Astrocyte (in vitro differentiated cells and primary cell): ENCODE measurements around the gene CDC37L1. TPM values are rescaled to one million over a fixed set of nuclear protein-coding genes. Genes with fewer than 3 reads are reported as not detected.

Experiments
- DNase-seq: peaks from one replicate; pipeline ENCODE4 v3.0.0-alpha.2; 2010; ENCODE audit warnings: low read depth
- FAIRE-seq: peaks from 2 replicates; lab custom pipeline; 2011; peaks lifted over from hg19 to GRCh38; lab: Jason Lieb, UNC
- H2AFZ ChIP-seq: 2 replicates; pipeline ENCODE4 v1.6.0; 2012; ENCODE audit warnings: low read depth, low read length, inconsistent platforms
- H3K27ac ChIP-seq: 2 replicates; pipeline ENCODE4 v1.5.1; 2011; ENCODE audit warnings: low read depth, low read length, inconsistent platforms
- H3K27me3 ChIP-seq: 2 replicates; pipeline ENCODE4 v1.6.0; 2011; ENCODE audit warnings: low read length, inconsistent platforms; ENCODE audit not compliant: insufficient read depth
- H3K36me3 ChIP-seq: 2 replicates; pipeline ENCODE4 v1.5.1; 2011; ENCODE audit warnings: low read length, inconsistent platforms; ENCODE audit not compliant: insufficient read depth
- H3K4me1 ChIP-seq: 2 replicates; pipeline ENCODE4 v1.5.1; 2011; ENCODE audit warnings: low read length, inconsistent platforms; ENCODE audit not compliant: insufficient read depth
- H3K4me2 ChIP-seq: 2 replicates; pipeline ENCODE4 v1.6.0; 2012; ENCODE audit warnings: low read length, inconsistent platforms
- H3K4me3 ChIP-seq: 2 replicates; pipeline ENCODE4 v1.5.1; 2011; ENCODE audit warnings: low read depth, mild to moderate bottlenecking, low read length, inconsistent platforms; ENCODE audit not compliant: insufficient read depth
- H3K79me2 ChIP-seq: 2 replicates; pipeline ENCODE4 v1.6.0; 2012; ENCODE audit warnings: mild to moderate bottlenecking, low read length, inconsistent platforms; ENCODE audit not compliant: insufficient read depth
- H3K9ac ChIP-seq: 2 replicates; pipeline ENCODE4 v1.6.0; 2012; ENCODE audit warnings: mild to moderate bottlenecking, low read length, inconsistent platforms
- H3K9me3 ChIP-seq: 2 replicates; pipeline ENCODE4 v1.5.1; 2012; ENCODE audit warnings: low read depth, mild to moderate bottlenecking, low read length, inconsistent platforms; ENCODE audit not compliant: insufficient read depth
- H4K20me1 ChIP-seq: 2 replicates; pipeline ENCODE4 v1.6.0; 2012; ENCODE audit warnings: low read length, inconsistent platforms; ENCODE audit not compliant: insufficient read depth
- H3K27ac Mint-ChIP-seq: one replicate; pipeline ENCODE4 v1.8.0; 2021; ENCODE audit warnings: mild to moderate bottlenecking, mixed read lengths; ENCODE audit not compliant: unreplicated experiment
- H3K27me3 Mint-ChIP-seq: one replicate; pipeline ENCODE4 v1.8.0; 2021; ENCODE audit warnings: low read depth, mixed read lengths; ENCODE audit not compliant: unreplicated experiment
- H3K36me3 Mint-ChIP-seq: one replicate; pipeline ENCODE4 v1.8.0; 2021; ENCODE audit warnings: low read depth, mixed read lengths; ENCODE audit not compliant: unreplicated experiment
- H3K4me1 Mint-ChIP-seq: one replicate; pipeline ENCODE4 v1.8.0; 2021; ENCODE audit warnings: low read depth, mixed read lengths; ENCODE audit not compliant: unreplicated experiment
- H3K4me3 Mint-ChIP-seq: one replicate; pipeline ENCODE4 v1.8.0; 2021; ENCODE audit warnings: mild to moderate bottlenecking, moderate library complexity, mixed read lengths; ENCODE audit not compliant: unreplicated experiment
- H3K9me3 Mint-ChIP-seq: one replicate; pipeline ENCODE4 v1.8.0; 2021; ENCODE audit warnings: mild to moderate bottlenecking, mixed read lengths; ENCODE audit not compliant: unreplicated experiment
- EZH2 ChIP-seq: IDR thresholded peaks from 2 replicates; pipeline ENCODE4 v1.6.1; 2012; ENCODE audit warnings: mild to moderate bottlenecking, low read length, inconsistent platforms; ENCODE audit not compliant: insufficient read depth
- total RNA-seq: library from RNA; stranded (reverse); gene quantifications from 2 replicates; pipeline ENCODE4 v1.2.1, GENCODE V29; 2021
- TF ChIP-seq, protein P1 (sequence below): IDR thresholded peaks from 2 replicates; pipeline ENCODE4 v1.5.1; 2011; ENCODE audit warnings: low read depth, mild to moderate bottlenecking, inconsistent platforms, low read length, moderate library complexity; ENCODE audit not compliant: insufficient read depth

The CDC37L1 gene
- total RNA-seq, 1 donor from 2014 or later, result 16.1 TPM

- no peaks in the 10 kb centered on the region for H3K4me1 Mint-ChIP-seq
- H3K27ac ChIP-seq, result peak overlapping the region; percentile 94
Observed at GRCh38 chr9:4680750-4681149, 1.4 kb downstream of the CDC37L1 start.

GRCh38 chr9:4684820-4685219, 5.5 kb downstream of the CDC37L1 start:
- H3K27ac Mint-ChIP-seq, result no peak overlapping the region
- Histone ChIP-seq H3K36me3 (peaks cover 3% of the 10 kb centered on the region), H3K79me2 (peaks cover 51% of the 10 kb centered on the region), H3K27ac (no peak overlapping the region), H4K20me1 (peaks cover 14% of the 10 kb centered on the region), H3K9me3 (no peaks in the 10 kb centered on the region), H2AFZ (no peak overlapping the region), H3K4me1 (peaks cover 14% of the 10 kb centered on the region), H3K4me2 (no peak overlapping the region), H3K4me3 (no peak overlapping the region), H3K27me3 (no peaks in the 10 kb centered on the region), H3K9ac (no peak overlapping the region)
- no peaks in the 10 kb centered on the region for H3K9me3 Mint-ChIP-seq
- no peaks in the 10 kb centered on the region for H3K27me3 Mint-ChIP-seq
- no peak for FAIRE-seq
- TF ChIP-seq EZH2, result no peak
- TF ChIP-seq, protein P1, sequence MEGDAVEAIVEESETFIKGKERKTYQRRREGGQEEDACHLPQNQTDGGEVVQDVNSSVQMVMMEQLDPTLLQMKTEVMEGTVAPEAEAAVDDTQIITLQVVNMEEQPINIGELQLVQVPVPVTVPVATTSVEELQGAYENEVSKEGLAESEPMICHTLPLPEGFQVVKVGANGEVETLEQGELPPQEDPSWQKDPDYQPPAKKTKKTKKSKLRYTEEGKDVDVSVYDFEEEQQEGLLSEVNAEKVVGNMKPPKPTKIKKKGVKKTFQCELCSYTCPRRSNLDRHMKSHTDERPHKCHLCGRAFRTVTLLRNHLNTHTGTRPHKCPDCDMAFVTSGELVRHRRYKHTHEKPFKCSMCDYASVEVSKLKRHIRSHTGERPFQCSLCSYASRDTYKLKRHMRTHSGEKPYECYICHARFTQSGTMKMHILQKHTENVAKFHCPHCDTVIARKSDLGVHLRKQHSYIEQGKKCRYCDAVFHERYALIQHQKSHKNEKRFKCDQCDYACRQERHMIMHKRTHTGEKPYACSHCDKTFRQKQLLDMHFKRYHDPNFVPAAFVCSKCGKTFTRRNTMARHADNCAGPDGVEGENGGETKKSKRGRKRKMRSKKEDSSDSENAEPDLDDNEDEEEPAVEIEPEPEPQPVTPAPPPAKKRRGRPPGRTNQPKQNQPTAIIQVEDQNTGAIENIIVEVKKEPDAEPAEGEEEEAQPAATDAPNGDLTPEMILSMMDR, result no peak
- H3K36me3 Mint-ChIP-seq, result peaks cover 3% of the 10 kb centered on the region
- peaks cover 8% of the 10 kb centered on the region for H3K4me1 Mint-ChIP-seq
- H3K4me3 Mint-ChIP-seq, result no peak overlapping the region
- no peak for DNase-seq

More at GRCh38 chr9:4680750-4681149, 1.4 kb downstream of the CDC37L1 start:
- H3K36me3 ChIP-seq, result peaks cover 3% of the 10 kb centered on the region
- no peak for FAIRE-seq
- H3K27me3 ChIP-seq, result no peaks in the 10 kb centered on the region
- no peaks in the 10 kb centered on the region for H3K9me3 ChIP-seq
- Mint-ChIP-seq H3K27ac (no peak overlapping the region), H3K4me3 (no peak overlapping the region), H3K36me3 (no peaks in the 10 kb centered on the region), H3K27me3 (no peaks in the 10 kb centered on the region), H3K9me3 (no peaks in the 10 kb centered on the region)
- H3K9ac ChIP-seq, result peak overlapping the region; percentile 97
- peaks cover 17% of the 10 kb centered on the region for H3K4me1 ChIP-seq
- H3K79me2 ChIP-seq, result peaks cover 40% of the 10 kb centered on the region
- H3K4me3 ChIP-seq, result peak overlapping the region; percentile 89
- TF ChIP-seq EZH2, result no peak
- TF ChIP-seq, protein P1, result no peak
- peak; percentile 43 for DNase-seq
- peak overlapping the region; percentile 100 for H3K4me2 ChIP-seq
- H4K20me1 ChIP-seq, result peaks cover 14% of the 10 kb centered on the region
- H2AFZ ChIP-seq, result no peak overlapping the region

DNA sequence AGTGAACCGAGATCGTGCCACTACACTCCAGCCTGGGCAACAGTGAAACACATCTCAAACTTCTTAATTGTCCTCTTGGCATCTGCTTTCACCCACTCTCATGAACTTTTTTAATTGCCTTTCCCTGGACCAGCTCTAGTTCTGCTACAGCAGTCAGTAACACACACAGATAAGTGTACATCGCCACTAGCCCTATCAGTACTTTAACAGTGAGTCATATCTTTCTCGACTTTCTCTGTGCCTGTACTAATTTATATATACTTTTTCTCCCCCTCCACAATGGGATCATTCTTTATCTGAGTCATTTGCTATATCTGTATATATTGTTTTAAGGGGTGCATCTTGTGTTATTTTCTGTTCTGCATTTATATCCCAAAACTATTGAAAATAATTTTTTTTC, 6.7 kb downstream of the CDC37L1 start:
- H4K20me1 ChIP-seq, result peaks cover 13% of the 10 kb centered on the region
- H3K27me3 Mint-ChIP-seq, result no peaks in the 10 kb centered on the region
- peaks cover 45% of the 10 kb centered on the region for H3K79me2 ChIP-seq
- H3K9me3 Mint-ChIP-seq, result no peaks in the 10 kb centered on the region
- no peaks in the 10 kb centered on the region for H3K9me3 ChIP-seq
- DNase-seq, result peak; percentile 42
- no peak overlapping the region for H3K27ac ChIP-seq
- H3K4me1 ChIP-seq, result peaks cover 5% of the 10 kb centered on the region
- H3K36me3 Mint-ChIP-seq, result peaks cover 3% of the 10 kb centered on the region
- no peak overlapping the region for H3K27ac Mint-ChIP-seq
- H3K27me3 ChIP-seq, result no peaks in the 10 kb centered on the region
- peaks cover 3% of the 10 kb centered on the region for H3K36me3 ChIP-seq
- H3K4me2 ChIP-seq, result no peak overlapping the region
- TF ChIP-seq, protein P1, result no peak
- no peak for TF ChIP-seq EZH2
- no peak overlapping the region for H3K4me3 ChIP-seq
- peak; percentile 13 for FAIRE-seq
- H3K4me1 Mint-ChIP-seq, result peaks cover 8% of the 10 kb centered on the region
- no peak overlapping the region for H3K4me3 Mint-ChIP-seq
- H3K9ac ChIP-seq, result no peak overlapping the region
- no peak overlapping the region for H2AFZ ChIP-seq
